Measurements from ENCODE around the gene SEMA6B.

SEMA6B gene

DNA sequence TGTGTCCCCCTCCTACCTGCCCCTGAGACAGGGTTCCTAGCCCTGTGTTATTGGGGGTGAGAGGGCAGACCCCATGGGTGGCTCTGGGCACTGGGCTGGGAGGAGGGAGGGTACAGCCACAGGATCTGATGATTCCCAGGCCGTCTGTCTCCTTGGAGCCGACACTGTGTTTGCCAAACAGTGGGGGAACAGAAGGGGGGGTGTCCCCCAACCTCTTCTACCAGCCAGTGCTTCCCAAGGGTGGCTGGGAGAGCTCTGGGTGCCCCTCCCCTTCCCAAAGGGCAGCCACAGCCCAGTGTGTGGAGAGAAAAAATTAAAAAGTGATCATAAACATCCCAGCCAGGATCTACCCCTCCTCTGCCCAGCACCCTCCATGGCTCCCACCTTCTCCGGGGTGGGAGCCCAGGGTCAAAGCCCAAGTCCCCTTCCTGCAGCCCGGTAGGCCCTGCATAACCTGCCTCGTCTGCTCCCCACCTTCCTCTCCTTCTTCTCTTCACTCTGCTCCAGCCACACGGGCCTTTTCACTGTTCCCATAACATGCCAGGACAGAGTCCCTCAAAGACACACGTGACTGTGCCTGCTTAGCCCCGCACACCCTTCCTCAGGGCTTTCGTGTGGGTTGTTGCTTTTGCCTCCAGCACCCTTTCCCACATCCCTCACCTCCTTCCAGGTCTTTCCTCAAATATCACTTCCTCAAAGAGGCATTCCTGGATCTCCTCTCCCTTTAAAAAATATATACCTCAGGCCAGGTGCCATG, 39.8 kb downstream of the SEMA6B start:
- no peaks in the 10 kb centered on the region for H4K20me1 ChIP-seq (ENCODE audit: low read depth, low read length)
- no peak overlapping the region for H3K27ac ChIP-seq (ENCODE audit: low read depth, low read length)
- H3F3A ChIP-seq (ENCODE audit: insufficient read depth): no peaks in the 10 kb centered on the region
- TF ChIP-seq, protein P1, sequence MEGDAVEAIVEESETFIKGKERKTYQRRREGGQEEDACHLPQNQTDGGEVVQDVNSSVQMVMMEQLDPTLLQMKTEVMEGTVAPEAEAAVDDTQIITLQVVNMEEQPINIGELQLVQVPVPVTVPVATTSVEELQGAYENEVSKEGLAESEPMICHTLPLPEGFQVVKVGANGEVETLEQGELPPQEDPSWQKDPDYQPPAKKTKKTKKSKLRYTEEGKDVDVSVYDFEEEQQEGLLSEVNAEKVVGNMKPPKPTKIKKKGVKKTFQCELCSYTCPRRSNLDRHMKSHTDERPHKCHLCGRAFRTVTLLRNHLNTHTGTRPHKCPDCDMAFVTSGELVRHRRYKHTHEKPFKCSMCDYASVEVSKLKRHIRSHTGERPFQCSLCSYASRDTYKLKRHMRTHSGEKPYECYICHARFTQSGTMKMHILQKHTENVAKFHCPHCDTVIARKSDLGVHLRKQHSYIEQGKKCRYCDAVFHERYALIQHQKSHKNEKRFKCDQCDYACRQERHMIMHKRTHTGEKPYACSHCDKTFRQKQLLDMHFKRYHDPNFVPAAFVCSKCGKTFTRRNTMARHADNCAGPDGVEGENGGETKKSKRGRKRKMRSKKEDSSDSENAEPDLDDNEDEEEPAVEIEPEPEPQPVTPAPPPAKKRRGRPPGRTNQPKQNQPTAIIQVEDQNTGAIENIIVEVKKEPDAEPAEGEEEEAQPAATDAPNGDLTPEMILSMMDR (IDR thresholded peaks at IDR 0.05; ENCODE audit: insufficient read depth, low read length, poor library complexity, severe bottlenecking): no peak
- no peak for TF ChIP-seq EZH2phosphoT487 (conservative IDR thresholded peaks at IDR 0.05; ENCODE audit: low read length)
- H3K9ac ChIP-seq (ENCODE audit: low read length): no peak overlapping the region
- no peak overlapping the region for H3K4me3 ChIP-seq (ENCODE audit: insufficient read depth, low read length, poor library complexity, severe bottlenecking)
- no peaks in the 10 kb centered on the region for H3K36me3 ChIP-seq (ENCODE audit: low read length)
- H2AFZ ChIP-seq (ENCODE audit: low read depth, low read length, severe bottlenecking): no peak overlapping the region
- no peaks in the 10 kb centered on the region for H3K27me3 ChIP-seq (ENCODE audit: low read length)
- no peaks in the 10 kb centered on the region for H3K79me2 ChIP-seq (ENCODE audit: insufficient read depth, low read length)
- no peak overlapping the region for H3K4me2 ChIP-seq (ENCODE audit: low read depth, low read length, poor library complexity, severe bottlenecking)
- H3K9me3 ChIP-seq (ENCODE audit: insufficient read depth, low read length): no peaks in the 10 kb centered on the region
- no peaks in the 10 kb centered on the region for H3K9me2 ChIP-seq (replicated peaks; ENCODE audit: insufficient read depth, low read length)

DNA sequence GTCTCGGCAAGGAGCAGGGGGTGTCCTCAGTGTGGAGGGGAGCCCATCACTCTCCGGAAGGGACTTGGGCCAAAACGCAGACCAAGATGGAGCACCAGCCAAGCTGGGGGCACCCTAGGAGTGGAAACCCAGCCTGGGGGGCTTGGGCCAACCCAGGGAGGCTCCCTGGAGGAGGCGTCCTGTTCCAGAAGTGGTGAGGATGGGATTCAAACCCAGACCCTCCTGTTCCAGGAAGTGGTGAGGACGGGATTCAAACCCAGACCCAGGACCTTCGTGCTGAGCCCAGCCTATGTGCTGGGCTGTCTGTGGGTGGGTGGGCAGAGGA, 40.4 kb downstream of the SEMA6B start:
- Histone ChIP-seq H3K9ac (ENCODE audit: low read length) (no peak overlapping the region), H2AFZ (ENCODE audit: low read depth, low read length, severe bottlenecking) (no peak overlapping the region), H3K27me3 (ENCODE audit: low read length) (no peaks in the 10 kb centered on the region), H3K4me3 (ENCODE audit: insufficient read depth, low read length, poor library complexity, severe bottlenecking) (no peak overlapping the region), H3K79me2 (ENCODE audit: insufficient read depth, low read length) (no peaks in the 10 kb centered on the region), H3K4me2 (ENCODE audit: low read depth, low read length, poor library complexity, severe bottlenecking) (no peak overlapping the region), H3K27ac (ENCODE audit: low read depth, low read length) (no peak overlapping the region), H3K9me3 (ENCODE audit: insufficient read depth, low read length) (no peaks in the 10 kb centered on the region), H3K9me2 (replicated peaks; ENCODE audit: insufficient read depth, low read length) (no peaks in the 10 kb centered on the region), H3F3A (ENCODE audit: insufficient read depth) (no peaks in the 10 kb centered on the region), H4K20me1 (ENCODE audit: low read depth, low read length) (no peaks in the 10 kb centered on the region), H3K36me3 (ENCODE audit: low read length) (no peaks in the 10 kb centered on the region)
- no peak for TF ChIP-seq EZH2phosphoT487 (conservative IDR thresholded peaks at IDR 0.05; ENCODE audit: low read length)
- TF ChIP-seq, protein P1 (IDR thresholded peaks at IDR 0.05; ENCODE audit: insufficient read depth, low read length, poor library complexity, severe bottlenecking): no peak

DNA sequence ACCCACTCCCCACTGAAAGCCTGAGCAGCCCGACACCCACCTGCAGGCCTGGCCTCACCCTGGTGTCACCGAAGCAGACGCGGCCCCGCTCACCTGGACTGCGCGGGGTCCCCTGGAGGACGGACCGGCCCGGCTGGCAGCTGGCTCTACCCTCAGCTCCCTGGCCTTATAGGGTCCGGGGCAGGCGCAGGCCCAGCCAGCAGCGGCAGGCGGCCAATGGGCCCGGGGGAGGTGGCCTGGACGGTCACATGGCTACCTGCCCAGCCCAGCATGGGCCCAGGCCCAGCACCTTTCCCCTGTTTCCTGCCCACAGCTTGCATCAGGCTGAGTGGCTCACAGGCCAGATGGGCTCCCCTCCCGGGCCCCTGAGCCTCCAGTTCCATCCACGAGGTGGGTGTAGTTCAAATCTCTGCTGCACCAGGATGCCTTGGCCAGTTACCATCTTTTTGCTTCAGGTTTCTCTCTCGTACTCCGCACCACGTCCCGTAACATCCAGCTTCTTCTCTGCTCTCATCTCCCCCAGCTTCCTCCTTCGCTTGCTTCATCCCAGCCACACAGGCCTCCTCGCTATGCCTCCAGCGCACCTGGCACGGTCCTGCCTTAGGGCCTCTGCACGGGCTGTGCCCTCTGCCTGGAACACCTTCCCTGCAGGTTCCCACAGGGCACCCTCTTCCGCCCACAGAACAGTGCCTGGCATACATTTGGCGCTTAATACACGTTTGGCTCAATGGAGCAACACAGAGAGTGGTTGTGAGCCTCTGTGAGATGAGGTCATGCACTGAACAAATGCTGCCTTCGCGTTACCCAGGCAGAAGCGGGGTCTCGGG, 40.9 kb downstream of the SEMA6B start, which contains the start of gene PLIN4:
Gene PLIN4, minus strand, starts transcription at position 142 of the 827 bp plus-strand sequence. CDS start 214 bp downstream, outside the sequence.
- Histone ChIP-seq H3K79me2 (ENCODE audit: insufficient read depth, low read length) (no peaks in the 10 kb centered on the region), H3K4me2 (ENCODE audit: low read depth, low read length, poor library complexity, severe bottlenecking) (no peak within 1 kb of the TSS), H3K27ac (ENCODE audit: low read depth, low read length) (no peak within 1 kb of the TSS)

More for the DNA sequence above, 40.9 kb downstream of the SEMA6B start, which contains the start of gene PLIN4:
- Histone ChIP-seq H3K9me2 (replicated peaks; ENCODE audit: insufficient read depth, low read length) (no peaks in the 10 kb centered on the region), H3K9ac (ENCODE audit: low read length) (no peak within 1 kb of the TSS), H3F3A (ENCODE audit: insufficient read depth) (no peaks in the 10 kb centered on the region), H3K9me3 (ENCODE audit: insufficient read depth, low read length) (no peaks in the 10 kb centered on the region), H2AFZ (ENCODE audit: low read depth, low read length, severe bottlenecking) (no peak within 1 kb of the TSS), H3K36me3 (ENCODE audit: low read length) (no peaks in the 10 kb centered on the region), H3K4me3 (ENCODE audit: insufficient read depth, low read length, poor library complexity, severe bottlenecking) (no peak within 1 kb of the TSS), H3K27me3 (ENCODE audit: low read length) (no peaks in the 10 kb centered on the region), H4K20me1 (ENCODE audit: low read depth, low read length) (no peaks in the 10 kb centered on the region)
- TF ChIP-seq, protein P1 (IDR thresholded peaks at IDR 0.05; ENCODE audit: insufficient read depth, low read length, poor library complexity, severe bottlenecking): no peak
- TF ChIP-seq EZH2phosphoT487 (conservative IDR thresholded peaks at IDR 0.05; ENCODE audit: low read length): no peak
